GM12878 (cell line): ENCODE results near the gene DOCK2.

Experiments
- CHD2 ChIP-seq: IDR thresholded peaks from 2 replicates; pipeline ENCODE4 v1.6.1; 2011; ENCODE audit warnings: low read depth, low read length, improper control_type of control experiment, borderline replicate concordance
- CTCF ChIP-seq, 3 experiments: IDR thresholded peaks in 2 of 3; conservative IDR thresholded peaks in 1 of 3; 2 replicates each; pipeline ENCODE4 v1.5.1; 2011; ENCODE audit warnings: low read depth in 3 of 3, low read length in 3 of 3, mild to moderate bottlenecking in 3 of 3, control low read depth in 2 of 3, moderate library complexity in 2 of 3, inconsistent platforms in 1 of 3, mixed read lengths in 1 of 3; ENCODE audit not compliant: control insufficient read depth in 2 of 3, insufficient read depth in 1 of 3; ENCODE audit errors: extremely low read depth in 1 of 3
- EP300 ChIP-seq, 2 experiments: fragments of 150-350 bp in 1 of 2; IDR thresholded peaks; 2 replicates each; pipeline ENCODE4 v1.6.1; 2011 to 2012; ENCODE audit warnings: low read depth in 2 of 2, low read length in 2 of 2, borderline replicate concordance in 1 of 2, improper control_type of control experiment in 1 of 2, inconsistent platforms in 1 of 2; ENCODE audit not compliant: control insufficient read depth in 1 of 2
- IRF5 ChIP-seq: fragments of 450-650 bp; IDR thresholded peaks from 2 replicates; pipeline ENCODE4 v1.6.1; 2017; ENCODE audit warnings: borderline replicate concordance
- MEF2A ChIP-seq: IDR thresholded peaks from 2 replicates; pipeline ENCODE4 v1.6.1; 2011; ENCODE audit warnings: low read depth, mild to moderate bottlenecking, low read length, moderate library complexity; ENCODE audit not compliant: insufficient read depth
- MXI1 ChIP-seq: fragments of 150-350 bp; IDR thresholded peaks from 2 replicates; pipeline ENCODE4 v1.6.1; 2011; ENCODE audit warnings: low read depth, mild to moderate bottlenecking, inconsistent platforms, low read length, improper control_type of control experiment
- POLR2A ChIP-seq: IDR thresholded peaks from 2 replicates; pipeline ENCODE4 v1.6.1; 2011; ENCODE audit warnings: low read depth, mild to moderate bottlenecking, low read length
- POLR2AphosphoS5 ChIP-seq: IDR thresholded peaks from 2 replicates; pipeline ENCODE4 v1.6.1; 2011; ENCODE audit warnings: mild to moderate bottlenecking, low read length, inconsistent platforms
- SMAD1 ChIP-seq: fragments of 450-650 bp; IDR thresholded peaks from 2 replicates; pipeline ENCODE4 v1.6.1; 2018; ENCODE audit warnings: mild to moderate bottlenecking, low read depth; ENCODE audit not compliant: partially characterized antibody
- SMARCA5 ChIP-seq: fragments of 450-650 bp; IDR thresholded peaks from 2 replicates; pipeline ENCODE4 v1.6.1; 2017; ENCODE audit warnings: mild to moderate bottlenecking
- TARDBP ChIP-seq: IDR thresholded peaks from 2 replicates; pipeline ENCODE4 v1.6.1; 2016; ENCODE audit warnings: borderline replicate concordance
- USF2 ChIP-seq: IDR thresholded peaks from 2 replicates; pipeline ENCODE4 v1.6.1; 2011; ENCODE audit warnings: low read depth, low read length, improper control_type of control experiment, borderline replicate concordance
- ZNF207 ChIP-seq: fragments of 450-650 bp; IDR thresholded peaks from 2 replicates; pipeline ENCODE4 v1.6.1; 2014; ENCODE audit warnings: antibody characterized with exemption, mild to moderate bottlenecking, borderline replicate concordance
- ZSCAN29 ChIP-seq: fragments of 450-650 bp; IDR thresholded peaks from 2 replicates; pipeline ENCODE4 v1.6.1; 2017; ENCODE audit warnings: mild to moderate bottlenecking, moderate library complexity

GRCh38 chr5:169973056-169973455 lies 336.0 kb downstream of the DOCK2 start:
- no peak for TF ChIP-seq SMARCA5
- TF ChIP-seq CHD2 = no peak
- no peak for TF ChIP-seq TARDBP
- no peak for TF ChIP-seq ZSCAN29
- TF ChIP-seq CTCF (IDR thresholded peaks at IDR 0.05 in 2 of 3, conservative IDR thresholded peaks at IDR 0.05 in 1 of 3; ENCODE audit: control insufficient read depth in 2 of 3, extremely low read depth in 1 of 3, insufficient read depth in 1 of 3, low read depth in 3 of 3, low read length in 3 of 3) = no peak
- TF ChIP-seq MXI1 = no peak
- no peak for TF ChIP-seq SMAD1
- no peak for TF ChIP-seq ZNF207
- TF ChIP-seq POLR2AphosphoS5 = no peak
- no peak for TF ChIP-seq POLR2A
- TF ChIP-seq EP300 (IDR thresholded peaks at IDR 0.05; ENCODE audit: borderline replicate concordance in 1 of 2, control insufficient read depth in 1 of 2, low read depth in 2 of 2, low read length in 2 of 2) = no peak
- no peak for TF ChIP-seq USF2
- TF ChIP-seq MEF2A = no peak
- no peak for TF ChIP-seq IRF5
